ENCODE results near the gene LSS.

GRCh38 chr21:46228345-46229051 lies at the start of gene LSS:
- TF ChIP-seq CTCF (optimal IDR thresholded peaks at IDR 0.05 in 1 of 3, IDR thresholded peaks at IDR 0.05 in 1 of 3, conservative IDR thresholded peaks at IDR 0.05 in 1 of 3; ENCODE audit: extremely low read depth in 1 of 3, insufficient read depth in 2 of 3, low read length in 3 of 3) (no peak), EZH2 (IDR thresholded peaks at IDR 0.05; ENCODE audit: low read length) (no peak)
